Myocyte (in vitro differentiated cells): ENCODE data around the gene BNIP3. TPM values are rescaled to one million over a fixed set of nuclear protein-coding genes. Genes with fewer than 3 reads are reported as not detected.
"Not testable (repeated sequence)": the region's sequence is repeated elsewhere in the genome, so short reads cannot be mapped to it uniquely, and the experiment has no call there.

ENCODE experiments used
- DNase-seq: peaks from one replicate; pipeline ENCODE4 v3.0.0-alpha.2; 2012; ENCODE audit warnings: low read depth
- total RNA-seq: library from RNA; depleted of rRNA; stranded (reverse); fragments of >200 nt; gene quantifications from 2 replicates; pipeline ENCODE4 v1.2.3, GENCODE V29; 2014

BNIP3 gene
- total RNA-seq, 1 donor from 2014 or later: 197 TPM

DNA sequence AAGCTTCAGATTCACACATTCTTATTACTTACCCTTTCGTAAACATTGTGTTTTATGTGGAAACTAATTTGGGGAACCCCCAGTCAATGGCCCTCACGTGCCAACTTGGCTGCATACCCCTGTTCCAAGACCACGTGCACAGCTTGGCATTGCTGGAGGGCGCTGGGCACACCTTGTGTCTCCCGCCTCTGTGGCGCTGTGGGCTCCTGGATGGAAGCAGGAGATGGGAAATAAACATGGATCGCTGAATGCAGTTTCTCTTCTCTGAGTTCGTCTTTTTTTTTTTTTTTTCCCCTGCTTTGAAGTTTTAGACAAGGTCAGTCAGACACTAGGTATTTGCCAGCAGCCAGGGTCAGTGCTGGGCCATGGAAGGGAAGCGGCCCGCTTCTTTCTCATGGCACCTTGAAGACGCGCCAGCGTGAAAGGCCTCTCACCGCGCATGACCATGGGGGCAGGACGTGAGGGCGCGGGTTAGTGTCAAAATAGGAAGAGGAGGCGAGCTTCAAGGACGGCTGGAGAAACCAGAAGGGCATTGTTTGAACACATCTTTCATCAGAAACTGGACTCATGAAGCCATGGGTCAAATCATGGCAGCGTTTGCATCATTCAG lies 27.3 kb downstream of the BNIP3 start:
- DNase-seq: no peak

DNA sequence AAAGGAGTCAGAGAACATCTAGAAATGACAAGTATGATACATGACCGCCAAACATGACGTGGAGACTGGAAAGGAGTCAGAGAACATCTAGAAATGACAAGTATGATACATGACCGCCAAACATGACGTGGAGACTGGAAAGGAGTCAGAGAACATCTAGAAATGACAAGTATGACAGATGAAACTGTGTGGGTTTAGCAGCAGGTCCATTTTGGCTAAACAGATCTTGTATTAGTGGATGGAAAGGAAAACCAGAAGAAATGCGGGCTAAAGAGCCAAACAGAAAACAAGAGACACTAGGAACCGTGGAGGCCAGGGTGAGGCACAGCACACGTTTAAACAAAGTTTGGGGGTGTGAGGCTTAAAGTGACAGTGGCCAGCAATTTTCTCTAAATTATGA lies 31.8 kb downstream of the BNIP3 start:
- DNase-seq: not testable (repeated sequence)

DNA sequence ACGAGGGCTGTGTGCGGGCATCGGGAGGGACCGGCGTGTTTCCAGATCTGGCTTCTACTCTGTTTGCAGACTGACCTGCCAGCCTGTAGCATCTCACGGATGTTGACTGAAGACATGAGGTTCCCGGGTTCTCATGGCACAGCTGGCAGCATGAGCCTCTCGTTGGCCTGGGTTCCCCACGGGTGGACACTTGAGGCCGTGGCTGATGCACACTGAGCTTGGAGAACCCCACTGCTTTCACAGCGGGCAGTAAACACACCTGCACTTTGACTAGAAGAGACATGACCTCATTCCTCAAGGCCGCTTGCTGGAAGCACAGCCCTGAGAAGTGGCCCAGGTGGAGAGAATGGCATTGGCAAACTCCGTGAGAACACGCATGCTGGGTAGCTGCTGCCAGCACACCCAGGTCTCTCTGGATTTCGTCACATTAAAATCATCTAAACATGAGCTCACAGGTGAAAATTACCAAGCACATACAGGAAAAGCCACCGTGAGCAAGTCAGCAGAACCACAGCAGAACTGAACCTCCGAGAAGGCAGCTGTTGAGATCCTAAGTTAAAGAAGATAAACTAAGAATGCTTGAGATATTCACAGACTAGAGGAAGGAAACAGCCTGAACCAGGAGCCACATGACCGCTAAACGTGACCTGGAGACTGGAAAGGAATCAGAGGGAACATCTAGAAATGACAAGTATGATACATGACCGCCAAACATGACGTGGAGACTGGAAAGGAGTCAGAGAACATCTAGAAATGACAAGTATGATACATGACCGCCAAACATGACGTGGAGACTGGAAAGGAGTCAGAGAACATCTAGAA lies 32.5 kb downstream of the BNIP3 start:
- DNase-seq: no peak

DNA sequence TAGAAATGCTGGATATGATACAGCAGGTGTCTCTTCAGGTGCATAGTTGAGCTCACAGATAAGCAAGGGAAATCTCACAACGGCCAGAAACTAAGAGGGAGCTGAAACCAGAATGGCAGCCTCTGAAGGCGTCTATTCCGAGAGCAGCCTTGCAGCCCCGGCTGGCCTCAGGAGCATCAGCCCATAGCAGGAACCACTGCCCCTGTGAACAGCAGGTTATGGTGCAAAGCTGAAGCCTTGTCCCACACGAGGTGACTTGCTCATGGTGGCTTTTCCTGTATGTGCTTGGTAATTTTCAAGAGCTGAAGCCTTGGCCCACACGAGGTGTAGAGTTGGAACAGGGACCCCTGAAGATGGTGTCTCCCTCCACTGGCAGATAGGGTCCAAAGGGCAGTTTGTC lies 33.2 kb downstream of the BNIP3 start:
- no peak for DNase-seq

DNA sequence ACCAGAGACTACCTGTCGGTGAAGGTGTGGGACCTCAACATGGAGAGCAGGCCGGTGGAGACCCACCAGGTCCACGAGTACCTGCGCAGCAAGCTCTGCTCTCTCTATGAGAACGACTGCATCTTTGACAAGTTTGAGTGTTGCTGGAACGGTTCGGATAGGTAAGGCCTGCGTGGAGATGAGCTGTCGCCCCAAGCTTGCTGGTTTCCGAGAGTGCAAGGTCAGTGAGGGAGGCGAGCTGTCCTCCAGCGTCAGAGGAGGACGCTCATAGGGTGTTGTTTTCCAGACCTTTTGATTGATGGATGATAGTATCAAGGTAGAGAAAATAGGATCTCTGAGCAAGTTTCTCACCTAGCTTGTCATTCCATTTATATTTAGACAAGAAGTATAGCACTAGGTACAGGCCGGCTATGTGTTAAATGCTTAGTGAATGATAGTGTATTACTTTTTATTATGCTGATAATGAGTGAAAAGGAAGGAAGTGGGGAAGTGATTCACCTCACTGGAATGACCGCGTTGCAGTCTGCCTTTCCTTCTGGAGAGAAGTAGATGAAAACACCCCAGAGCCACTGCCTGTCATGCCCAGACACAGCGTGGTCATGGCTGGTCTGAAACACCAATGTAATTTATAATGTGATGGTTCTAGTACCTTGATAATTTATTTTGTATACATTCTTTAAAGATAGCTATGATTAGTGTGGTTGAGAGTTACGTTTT lies 33.9 kb downstream of the BNIP3 start:
- DNase-seq: peak; percentile 31

DNA sequence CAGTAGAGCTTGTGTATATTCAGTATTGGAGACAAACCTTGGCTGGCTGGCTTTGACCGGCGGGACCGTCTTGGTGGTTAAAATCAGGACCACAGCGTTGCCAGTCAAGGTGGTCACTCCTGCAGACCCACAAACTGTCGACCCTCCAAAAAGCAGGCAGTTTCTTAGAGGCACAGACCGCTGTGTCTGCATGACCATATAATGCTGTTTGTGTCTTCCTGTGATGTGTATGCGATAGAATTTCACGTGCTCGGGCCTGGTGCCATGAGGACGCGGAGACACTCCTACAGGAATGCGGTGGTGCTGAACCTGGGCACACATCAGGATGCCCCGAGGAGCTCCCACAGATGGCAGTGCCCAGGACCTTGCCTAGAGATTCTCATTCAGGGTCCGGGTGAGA lies 34.8 kb downstream of the BNIP3 start:
- no peak for DNase-seq

DNA sequence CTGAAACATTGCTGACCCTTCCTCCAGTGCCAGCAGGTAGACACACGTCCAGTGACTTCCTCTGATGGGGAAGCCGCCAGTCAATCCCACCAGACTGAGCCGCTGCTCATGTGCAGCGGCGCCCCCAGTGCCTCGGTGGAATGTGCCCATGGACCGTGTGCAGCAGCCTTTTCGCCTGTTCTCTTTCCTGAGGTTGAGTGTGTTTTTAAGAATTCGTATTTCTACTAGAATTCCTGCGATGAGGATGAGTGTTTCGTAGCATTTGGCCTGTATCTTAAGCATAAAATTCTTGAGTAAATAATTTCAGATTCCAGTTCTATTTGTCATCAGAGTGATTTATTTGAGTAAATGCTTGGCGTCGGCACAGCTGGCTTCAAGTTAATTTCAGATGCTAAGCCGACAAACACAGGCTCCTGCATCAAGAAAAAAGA lies 35.4 kb downstream of the BNIP3 start:
- peak; percentile 64 for DNase-seq

DNA sequence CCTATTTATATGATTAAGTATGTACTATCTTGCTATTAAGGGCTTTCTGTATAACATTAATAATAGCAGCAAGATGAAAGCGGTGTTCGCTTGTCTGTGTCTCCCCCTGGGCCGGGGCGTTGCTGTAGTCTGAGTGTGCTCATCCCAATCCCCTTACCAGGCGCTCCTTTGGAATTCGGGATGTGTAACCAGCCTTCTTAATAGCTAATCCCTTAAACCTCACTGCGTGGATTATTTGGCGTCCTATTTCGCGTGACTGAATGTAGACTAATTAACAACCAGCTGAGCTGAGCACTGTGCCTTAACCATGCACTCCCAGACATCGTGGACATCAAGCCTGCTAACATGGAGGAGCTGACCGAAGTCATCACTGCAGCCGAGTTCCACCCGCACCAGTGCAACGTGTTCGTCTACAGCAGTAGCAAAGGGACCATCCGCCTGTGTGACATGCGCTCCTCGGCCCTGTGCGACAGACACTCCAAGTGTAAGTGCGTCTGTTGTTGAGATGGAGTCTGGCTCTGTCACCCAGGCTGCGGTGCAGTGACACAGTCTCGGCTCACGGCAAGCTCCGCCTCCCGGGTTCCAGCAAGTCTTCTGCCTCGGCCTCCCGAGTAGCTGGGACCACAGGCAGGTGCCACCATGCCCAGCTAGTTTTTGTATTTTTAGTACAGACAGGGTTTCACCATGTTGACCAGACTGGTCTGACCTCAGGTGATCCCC lies 36.6 kb downstream of the BNIP3 start:
- DNase-seq: peak; percentile 7

DNA sequence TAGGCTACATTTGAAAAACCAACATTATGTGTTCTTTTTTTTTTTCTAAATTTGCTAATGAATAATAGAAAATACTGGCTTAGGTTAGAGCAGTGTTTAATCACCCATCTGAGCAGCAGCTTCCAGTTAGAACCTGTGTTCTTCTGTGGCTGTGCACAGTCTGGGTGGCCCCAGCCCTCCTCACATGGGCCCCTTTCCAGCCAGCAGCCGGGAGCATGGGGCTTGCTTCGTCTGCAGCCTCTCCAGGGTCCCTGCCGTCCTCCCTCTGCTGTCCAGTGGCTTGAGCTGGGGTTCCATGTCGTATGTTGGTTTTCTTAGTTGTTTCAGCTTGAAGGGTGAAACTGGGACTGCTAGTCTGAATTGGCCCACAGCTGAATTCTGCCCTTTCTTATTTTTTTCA lies 37.3 kb downstream of the BNIP3 start:
- DNase-seq: no peak

DNA sequence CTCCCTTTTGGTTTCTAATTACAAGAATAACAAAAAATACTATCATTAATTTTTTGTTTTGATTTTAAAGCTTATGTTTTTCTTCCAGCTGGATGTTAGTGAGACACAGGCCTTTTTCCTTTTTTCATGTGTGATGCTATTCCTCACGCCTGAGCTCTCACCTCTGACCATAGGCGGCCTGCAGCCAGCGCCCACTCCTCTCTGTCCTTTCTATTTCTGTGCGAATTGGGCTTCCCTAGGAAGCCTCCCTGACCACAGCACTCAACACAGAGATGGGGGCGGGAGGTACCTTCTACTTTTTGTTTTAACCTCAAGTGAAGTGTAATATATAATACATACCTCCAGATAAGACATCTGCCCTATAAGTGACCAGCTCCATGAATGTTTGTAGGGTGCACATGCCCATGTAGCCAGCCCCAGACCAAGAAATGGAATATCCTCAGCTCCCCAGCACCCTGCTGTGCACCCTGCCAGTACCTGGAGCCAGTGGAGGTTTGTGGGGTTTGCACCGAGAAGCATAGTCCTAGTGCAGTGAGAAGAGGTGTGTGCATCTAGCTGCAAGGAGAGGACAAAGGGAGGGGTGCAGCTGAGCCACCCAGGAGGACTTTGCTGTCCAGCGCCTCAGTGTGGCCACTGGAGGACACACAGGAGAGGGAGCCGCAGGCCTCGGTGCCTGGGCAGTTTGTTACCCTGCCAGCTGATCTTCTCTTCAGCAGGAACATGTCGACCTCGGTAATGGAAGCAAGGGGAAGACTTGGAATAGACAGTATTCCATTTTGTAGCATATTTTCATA lies 38.5 kb downstream of the BNIP3 start:
- DNase-seq: peak; percentile 44

DNA sequence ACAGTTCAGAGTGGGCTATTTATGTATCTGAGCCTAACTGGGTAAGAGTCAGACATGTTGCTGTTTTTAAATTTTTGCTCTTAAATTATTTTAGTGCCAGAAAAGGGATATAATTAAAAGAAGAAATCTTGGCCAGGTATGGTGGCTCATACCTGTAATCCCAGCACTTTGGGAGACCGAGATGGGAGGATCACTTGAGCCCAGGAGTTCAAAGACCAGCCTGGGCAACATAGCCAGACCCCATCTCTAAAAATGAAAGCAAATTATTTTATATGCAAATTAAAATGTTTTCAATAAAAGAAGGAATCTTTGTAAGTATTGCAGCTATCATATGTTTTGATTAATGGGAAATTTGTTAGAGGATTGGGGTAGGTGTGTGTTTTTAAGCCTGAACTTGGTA lies 39.3 kb downstream of the BNIP3 start:
- no peak for DNase-seq

DNA sequence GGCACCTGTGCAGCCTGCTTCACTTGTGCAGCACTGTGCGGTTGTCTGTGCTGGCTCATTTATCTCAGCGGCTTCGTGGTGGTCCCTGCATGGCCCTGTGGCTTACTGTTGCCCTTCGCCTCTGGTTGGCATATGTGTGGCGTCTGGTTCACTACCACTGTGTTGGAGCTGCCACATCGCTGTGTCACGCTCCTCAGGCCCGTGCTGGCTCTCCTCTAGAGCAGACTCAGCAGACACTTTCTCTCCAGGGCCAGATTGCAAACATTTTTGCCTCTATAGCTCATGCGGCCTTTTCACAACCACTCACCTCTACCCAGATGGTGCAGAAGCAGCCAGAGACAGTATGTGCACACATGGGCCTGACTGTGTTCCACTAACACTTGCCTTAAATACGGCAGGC lies 43.0 kb downstream of the BNIP3 start:
- DNase-seq: no peak

DNA sequence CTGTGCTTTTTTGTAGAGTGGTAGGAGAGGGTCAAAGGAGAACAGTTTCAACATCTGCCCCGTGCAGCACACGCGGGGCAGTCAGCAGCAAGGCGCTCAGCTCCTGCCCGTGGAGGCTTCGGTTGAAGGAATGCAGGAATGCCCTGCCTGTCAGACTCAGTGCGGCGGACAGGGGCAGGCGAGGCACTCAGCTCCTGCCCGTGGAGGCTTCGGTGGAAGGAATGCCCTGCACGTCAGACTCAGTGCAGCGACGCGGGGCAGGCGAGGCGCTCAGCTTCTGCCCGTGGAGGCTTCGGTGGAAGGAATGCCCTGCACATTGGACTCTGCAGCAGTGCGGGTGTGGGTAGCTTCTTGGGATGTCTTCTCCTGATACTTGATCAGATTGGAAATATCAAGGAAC lies 43.9 kb downstream of the BNIP3 start:
- no peak for DNase-seq

DNA sequence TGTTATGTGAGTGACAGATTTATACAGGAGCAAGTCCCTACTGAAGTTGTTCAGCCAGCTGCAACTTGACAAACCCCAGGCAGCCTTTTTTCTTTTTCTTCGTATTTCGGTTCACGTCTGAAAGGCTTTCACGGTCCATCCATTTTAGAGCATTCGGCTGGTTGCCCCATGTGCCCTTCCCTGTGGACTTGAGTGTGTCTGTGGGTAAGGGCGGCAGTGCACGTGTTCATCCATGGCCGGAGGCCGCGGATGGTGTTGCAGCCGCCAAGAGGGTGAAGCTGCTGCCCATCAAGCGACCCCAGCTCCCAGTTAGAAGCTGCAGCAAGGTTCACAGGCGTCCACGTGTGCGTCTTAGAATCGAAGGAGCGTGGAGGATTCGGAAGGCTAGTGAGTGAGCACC lies 45.0 kb downstream of the BNIP3 start:
- DNase-seq: no peak

DNA sequence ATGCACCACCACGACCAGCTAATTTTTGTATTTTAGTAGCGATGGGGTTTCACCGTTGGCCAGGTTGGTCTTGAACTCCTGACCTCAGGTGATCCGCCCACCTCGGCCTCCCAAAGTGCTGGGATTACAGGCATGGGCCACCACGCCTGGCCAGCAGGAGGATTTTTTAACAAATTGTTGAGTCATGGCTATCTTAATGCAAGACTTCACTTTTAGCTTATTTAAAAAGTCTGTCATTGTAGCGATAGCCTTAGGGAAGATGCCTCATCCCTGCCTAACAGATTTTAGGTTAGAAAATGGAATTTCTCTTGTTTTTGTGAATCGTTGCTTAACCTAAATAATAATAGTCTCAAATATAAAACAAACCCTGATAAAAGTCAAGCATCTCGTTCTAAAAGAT lies 45.4 kb downstream of the BNIP3 start:
- DNase-seq: no peak

DNA sequence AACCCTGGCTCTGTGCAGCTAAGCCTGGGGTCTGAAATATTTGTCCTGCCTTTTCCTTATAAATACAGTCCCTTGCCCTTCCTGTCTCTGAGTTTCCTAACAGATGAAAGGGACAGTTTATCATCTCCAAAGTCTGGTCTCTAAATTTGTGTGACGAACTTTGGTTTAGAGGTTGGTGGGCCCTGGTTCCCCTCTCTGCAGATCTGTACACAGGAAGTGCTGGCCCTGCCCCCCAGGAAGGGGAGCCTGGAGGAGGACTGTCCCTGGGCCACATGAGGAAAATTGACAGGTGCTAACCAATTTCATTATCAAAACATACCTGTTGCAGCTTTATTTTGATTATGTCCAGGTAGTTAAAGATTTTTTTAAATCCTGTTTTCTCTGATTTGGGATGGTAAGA lies 46.5 kb downstream of the BNIP3 start:
- DNase-seq: no peak

DNA sequence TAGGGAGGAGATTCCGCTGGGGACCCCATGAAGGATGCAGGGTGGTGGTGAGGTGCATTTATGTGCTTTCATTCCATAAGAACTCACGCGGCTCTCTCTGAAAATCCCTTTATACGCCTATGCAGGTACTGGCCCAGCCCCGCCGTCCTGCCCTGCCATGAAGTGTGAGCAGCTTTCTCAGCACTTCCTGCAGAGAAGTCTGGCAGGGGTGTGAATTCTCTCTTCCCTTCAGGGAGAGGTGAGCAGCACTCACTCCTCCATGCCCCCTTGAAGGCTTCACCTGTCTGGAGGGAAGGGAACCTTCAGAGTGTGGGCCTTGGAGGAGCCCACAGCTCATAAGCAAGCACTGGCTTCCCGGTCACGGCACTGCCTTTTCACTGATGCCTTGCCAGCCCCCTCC lies 47.0 kb downstream of the BNIP3 start:
- DNase-seq: no peak

DNA sequence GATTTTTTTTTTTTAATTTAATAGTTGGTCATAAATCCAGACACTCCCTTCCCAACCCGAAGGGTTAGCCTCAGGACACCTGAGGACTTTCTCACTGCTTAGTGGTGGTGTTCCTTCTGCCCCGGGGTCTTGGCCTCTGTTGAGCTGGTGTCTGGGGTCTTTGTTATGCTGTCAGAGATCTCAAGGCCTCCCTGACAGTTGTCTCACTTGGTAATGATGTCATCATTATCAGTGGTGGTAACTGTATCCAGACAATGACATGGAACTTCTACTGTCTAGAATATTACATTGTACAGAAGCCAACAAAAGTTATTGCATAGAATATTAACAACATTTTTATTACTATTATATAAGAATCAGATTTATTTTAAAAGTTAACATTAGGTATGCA lies 48.0 kb downstream of the BNIP3 start:
- DNase-seq: peak; percentile 13

DNA sequence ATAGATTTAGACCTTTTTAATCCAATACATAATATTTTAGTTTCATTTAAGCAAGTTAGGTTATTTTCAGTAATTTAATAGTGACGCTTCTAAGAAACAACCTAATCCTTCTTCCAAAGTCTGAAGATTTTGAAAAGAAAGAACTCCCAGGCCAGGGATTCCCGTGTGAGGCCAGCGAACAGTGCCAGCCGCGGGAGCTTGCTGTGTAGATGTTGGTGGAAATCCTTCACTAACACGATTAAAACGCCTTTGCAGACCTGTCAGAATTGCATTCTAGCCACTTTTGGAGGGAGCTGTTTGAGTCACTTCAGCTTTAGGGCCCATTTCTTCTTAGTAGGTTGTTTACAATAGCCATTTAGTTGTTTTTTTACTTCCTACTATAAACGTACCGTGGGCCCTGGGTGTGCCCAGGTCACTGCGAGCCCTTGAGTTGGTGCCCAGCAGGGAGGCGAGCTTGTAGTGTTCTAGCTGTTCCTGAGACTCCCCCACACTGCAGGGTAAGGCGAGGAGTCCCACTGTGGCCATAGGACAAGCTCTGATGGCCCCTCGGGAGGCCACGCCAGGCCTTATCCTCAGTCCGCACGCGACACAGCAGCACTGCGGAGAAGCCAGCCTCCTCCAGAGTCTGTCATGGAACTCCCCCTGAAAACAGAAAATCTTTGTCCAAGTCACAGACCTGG lies 48.6 kb downstream of the BNIP3 start:
- DNase-seq: no peak

DNA sequence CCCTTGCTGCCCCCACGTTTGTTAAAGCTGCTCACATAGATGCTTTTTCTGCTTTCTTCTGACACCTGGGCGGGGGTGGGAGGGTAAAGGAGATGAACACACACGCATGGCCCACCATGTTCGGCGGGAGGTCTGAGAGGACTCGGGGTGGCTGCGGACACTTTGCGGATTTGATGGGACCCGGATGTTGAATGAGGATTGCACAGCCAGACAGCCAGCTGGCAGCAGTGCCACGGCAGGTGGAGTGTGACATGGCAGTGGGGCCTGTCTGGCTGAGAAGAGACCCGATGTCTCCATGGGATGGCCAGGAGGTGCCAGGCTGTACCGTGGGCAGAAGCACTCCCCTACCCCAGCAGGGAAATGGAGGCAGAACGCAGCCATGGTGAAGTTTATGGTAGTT lies 49.7 kb downstream of the BNIP3 start:
- DNase-seq: peak; percentile 22
